Progenitor cell of endocrine pancreas (in vitro differentiated cells): Measurements from ENCODE around the gene CD300LG. TPM values are rescaled to one million over a fixed set of nuclear protein-coding genes. Genes with fewer than 3 reads are reported as not detected.
"Not testable (repeated sequence)": the region's sequence is repeated elsewhere in the genome, so short reads cannot be mapped to it uniquely, and the experiment has no call there.

ENCODE experiments used
- DNase-seq: peaks from one replicate; pipeline ENCODE4 v3.0.0; 2021; ENCODE audit warnings: low spot score; ENCODE audit not compliant: unreplicated experiment
- H3K27ac Mint-ChIP-seq: 2 replicates; pipeline ENCODE4 v1.8.0; 2021; ENCODE audit warnings: mild to moderate bottlenecking, moderate library complexity, mixed read lengths
- H3K27me3 Mint-ChIP-seq: 2 replicates; pipeline ENCODE4 v1.8.0; 2021; ENCODE audit warnings: mixed read lengths
- H3K36me3 Mint-ChIP-seq: 2 replicates; pipeline ENCODE4 v1.8.0; 2022; ENCODE audit warnings: mixed read lengths; ENCODE audit not compliant: insufficient read depth
- H3K4me1 Mint-ChIP-seq: 2 replicates; pipeline ENCODE4 v1.8.0; 2021; ENCODE audit warnings: low read depth, mixed read lengths
- H3K4me3 Mint-ChIP-seq: 2 replicates; pipeline ENCODE4 v1.8.0; 2021; ENCODE audit warnings: low read depth, mild to moderate bottlenecking, moderate library complexity, mixed read lengths
- H3K9me3 Mint-ChIP-seq: 2 replicates; pipeline ENCODE4 v1.8.0; 2021; ENCODE audit warnings: low read depth, mixed read lengths
- total RNA-seq: library from RNA; stranded (reverse); gene quantifications from 2 replicates; pipeline ENCODE4 v1.2.1, GENCODE V29; 2021
- TF ChIP-seq, protein P1 (sequence below): fragments of 200-600 bp; sonication (generic); IDR thresholded peaks from one replicate; pipeline ENCODE4 v1.5.0; 2021; ENCODE audit warnings: antibody characterized with exemption, mild to moderate bottlenecking; ENCODE audit not compliant: unreplicated experiment

Gene CD300LG
- total RNA-seq, 1 donor from 2014 or later, result not detected

DNA sequence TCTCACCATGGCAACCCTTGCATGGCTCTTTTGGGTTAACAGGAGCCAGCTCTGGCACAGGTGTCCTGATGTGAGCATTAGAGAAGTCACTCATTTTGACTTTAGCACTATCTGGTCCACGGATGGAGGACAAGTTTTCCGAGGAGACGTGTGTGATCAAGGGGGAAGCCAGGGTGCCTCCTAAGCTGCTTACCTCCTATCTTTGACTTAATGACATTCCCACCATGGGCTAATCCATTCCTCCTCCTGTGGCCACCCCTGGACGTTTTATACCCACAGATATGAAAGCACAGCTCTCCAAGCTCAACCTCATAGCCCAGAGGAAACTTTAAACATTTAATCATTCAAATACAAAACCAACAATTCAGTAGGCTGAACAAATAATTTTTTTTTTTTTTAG lies 41.6 kb downstream of the CD300LG start:
- Mint-ChIP-seq H3K27me3 (no peaks in the 10 kb centered on the region), H3K4me1 (peaks cover 2% of the 10 kb centered on the region), H3K4me3 (no peak overlapping the region), H3K36me3 (no peaks in the 10 kb centered on the region), H3K27ac (no peak overlapping the region), H3K9me3 (no peaks in the 10 kb centered on the region)
- DNase-seq, result no peak
- TF ChIP-seq, protein P1, sequence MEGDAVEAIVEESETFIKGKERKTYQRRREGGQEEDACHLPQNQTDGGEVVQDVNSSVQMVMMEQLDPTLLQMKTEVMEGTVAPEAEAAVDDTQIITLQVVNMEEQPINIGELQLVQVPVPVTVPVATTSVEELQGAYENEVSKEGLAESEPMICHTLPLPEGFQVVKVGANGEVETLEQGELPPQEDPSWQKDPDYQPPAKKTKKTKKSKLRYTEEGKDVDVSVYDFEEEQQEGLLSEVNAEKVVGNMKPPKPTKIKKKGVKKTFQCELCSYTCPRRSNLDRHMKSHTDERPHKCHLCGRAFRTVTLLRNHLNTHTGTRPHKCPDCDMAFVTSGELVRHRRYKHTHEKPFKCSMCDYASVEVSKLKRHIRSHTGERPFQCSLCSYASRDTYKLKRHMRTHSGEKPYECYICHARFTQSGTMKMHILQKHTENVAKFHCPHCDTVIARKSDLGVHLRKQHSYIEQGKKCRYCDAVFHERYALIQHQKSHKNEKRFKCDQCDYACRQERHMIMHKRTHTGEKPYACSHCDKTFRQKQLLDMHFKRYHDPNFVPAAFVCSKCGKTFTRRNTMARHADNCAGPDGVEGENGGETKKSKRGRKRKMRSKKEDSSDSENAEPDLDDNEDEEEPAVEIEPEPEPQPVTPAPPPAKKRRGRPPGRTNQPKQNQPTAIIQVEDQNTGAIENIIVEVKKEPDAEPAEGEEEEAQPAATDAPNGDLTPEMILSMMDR, result no peak

DNA sequence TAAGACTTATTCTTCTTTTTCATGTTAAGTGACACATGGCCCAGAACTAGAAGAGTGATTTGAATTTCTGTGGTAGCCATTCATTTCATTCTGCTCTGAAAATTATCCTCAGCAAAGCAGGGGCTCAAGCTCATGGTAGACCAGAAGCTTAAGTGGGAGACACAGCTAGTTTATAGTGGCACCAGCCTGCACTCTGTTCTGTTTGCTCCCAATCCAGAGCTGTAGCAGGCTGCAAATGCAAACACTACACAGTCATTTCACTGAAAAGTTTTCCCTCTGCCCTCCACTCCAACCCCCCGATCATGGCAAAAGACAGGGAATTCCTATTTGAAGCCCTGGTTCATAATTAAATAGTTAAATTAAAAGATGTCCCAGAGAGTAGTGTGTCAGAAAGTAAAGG lies 43.3 kb downstream of the CD300LG start:
- Mint-ChIP-seq H3K36me3 (no peaks in the 10 kb centered on the region), H3K27ac (no peak overlapping the region), H3K27me3 (no peaks in the 10 kb centered on the region), H3K4me1 (peaks cover 2% of the 10 kb centered on the region), H3K9me3 (no peaks in the 10 kb centered on the region), H3K4me3 (no peak overlapping the region)
- no peak for DNase-seq
- TF ChIP-seq, protein P1, result no peak

DNA sequence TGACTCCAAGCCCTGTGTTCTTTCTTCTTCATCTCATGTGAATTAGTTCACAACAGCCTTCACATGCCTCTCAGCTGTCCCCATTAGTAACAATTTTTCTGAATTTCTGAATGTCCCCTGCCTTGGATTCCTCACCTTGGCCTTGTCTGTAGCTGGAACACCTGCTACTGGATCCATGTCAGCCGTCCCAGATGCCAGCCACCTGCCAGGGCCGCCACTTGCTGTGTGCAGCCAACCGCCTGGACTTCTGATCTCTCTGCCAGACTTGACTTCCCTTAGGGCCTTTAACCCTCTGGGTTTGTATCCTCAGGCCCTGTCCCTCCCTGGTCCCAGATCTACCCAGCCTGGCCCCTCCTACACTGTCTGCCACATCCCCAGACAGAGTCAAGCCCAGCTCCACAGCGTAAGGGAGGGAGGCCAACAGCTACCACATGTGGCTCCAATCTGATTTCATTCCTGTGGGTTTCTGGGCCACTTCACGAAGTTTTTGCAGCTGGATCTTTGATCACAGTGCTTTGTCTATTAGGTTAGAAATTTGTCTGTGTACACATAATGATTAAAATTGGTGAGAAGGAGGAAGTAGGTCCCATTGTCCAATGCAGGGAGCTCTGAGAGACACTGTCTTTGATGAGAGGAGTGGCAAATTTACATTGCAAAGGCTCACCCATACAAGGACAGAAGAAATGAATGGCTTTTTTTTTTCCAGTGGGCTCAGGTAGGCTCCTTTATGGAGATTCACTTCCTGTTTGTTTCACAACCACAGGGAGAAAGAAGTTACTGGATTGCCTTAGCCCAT lies 45.1 kb downstream of the CD300LG start:
- Mint-ChIP-seq H3K4me1 (peaks cover 2% of the 10 kb centered on the region), H3K36me3 (no peaks in the 10 kb centered on the region), H3K27ac (peak overlapping the region; percentile 80), H3K4me3 (no peak overlapping the region), H3K9me3 (no peaks in the 10 kb centered on the region), H3K27me3 (peaks cover 8% of the 10 kb centered on the region)
- TF ChIP-seq, protein P1, result no peak
- no peak for DNase-seq

DNA sequence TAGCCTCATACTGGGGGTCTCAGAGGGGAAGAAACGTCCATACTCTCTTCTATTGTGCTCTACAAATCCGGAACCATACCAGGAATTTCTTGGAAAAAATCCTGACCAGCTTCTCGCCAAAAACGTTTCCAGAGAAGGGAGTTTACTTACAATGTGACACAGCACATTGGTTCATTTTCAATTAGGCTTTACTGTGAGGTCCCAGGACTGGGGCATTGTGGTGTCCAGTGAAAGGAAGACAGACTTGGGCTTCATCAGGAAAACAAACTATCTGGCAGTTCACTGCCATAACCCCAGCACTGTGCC lies 45.6 kb downstream of the CD300LG start:
- H3K4me1 Mint-ChIP-seq, result peaks cover 2% of the 10 kb centered on the region
- H3K27ac Mint-ChIP-seq, result no peak overlapping the region
- H3K4me3 Mint-ChIP-seq, result no peak overlapping the region
- TF ChIP-seq, protein P1, result no peak
- H3K36me3 Mint-ChIP-seq, result no peaks in the 10 kb centered on the region
- no peaks in the 10 kb centered on the region for H3K9me3 Mint-ChIP-seq
- H3K27me3 Mint-ChIP-seq, result peaks cover 11% of the 10 kb centered on the region
- DNase-seq, result no peak

DNA sequence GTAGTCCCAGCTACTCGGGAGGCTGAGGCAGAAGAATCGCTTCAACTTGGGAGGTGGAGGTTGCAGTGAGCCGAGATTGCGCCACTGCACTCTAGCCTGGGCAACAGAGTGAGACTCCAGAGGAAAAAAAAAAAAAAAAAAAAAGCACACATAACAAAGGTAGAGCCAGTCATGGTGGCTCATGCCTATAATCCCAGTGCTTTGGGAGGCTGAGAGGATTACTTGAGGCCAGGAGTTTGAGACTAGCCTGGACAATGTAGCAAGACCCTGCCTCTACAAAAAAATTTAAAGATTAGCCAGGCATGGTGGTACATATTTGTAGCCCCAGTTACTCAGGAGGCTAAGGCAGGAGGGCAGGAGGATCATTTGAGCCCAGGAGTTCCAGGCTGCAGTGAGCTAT lies 47.5 kb downstream of the CD300LG start:
- not testable (repeated sequence) for DNase-seq, H3K27ac Mint-ChIP-seq, H3K4me1 Mint-ChIP-seq, H3K36me3 Mint-ChIP-seq, H3K4me3 Mint-ChIP-seq, H3K9me3 Mint-ChIP-seq
- H3K27me3 Mint-ChIP-seq, result peaks cover 15% of the 10 kb centered on the region

DNA sequence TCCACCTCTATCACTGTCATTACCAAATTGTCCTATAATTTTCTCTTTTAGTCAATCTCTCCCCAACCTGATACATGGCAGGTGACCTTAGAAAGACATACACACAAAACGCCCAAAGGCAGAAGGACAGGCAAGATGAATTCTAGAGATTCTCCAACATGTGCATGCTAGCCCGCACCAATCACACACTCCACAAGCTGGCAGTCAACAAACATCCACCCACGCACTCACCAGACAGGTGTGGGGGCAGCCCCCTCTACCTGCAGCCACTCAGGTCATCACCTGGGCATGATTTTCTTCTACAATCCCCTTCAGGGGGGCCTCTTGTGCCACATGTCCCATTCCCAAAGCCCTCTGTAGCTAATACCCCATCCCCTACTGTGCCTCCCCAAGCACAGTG lies 50.9 kb downstream of the CD300LG start:
- no peak overlapping the region for H3K4me3 Mint-ChIP-seq

More for the DNA sequence above, 50.9 kb downstream of the CD300LG start:
- TF ChIP-seq, protein P1, result no peak
- no peak for DNase-seq
- no peaks in the 10 kb centered on the region for H3K36me3 Mint-ChIP-seq
- H3K27me3 Mint-ChIP-seq, result peaks cover 34% of the 10 kb centered on the region
- H3K4me1 Mint-ChIP-seq, result peaks cover 8% of the 10 kb centered on the region
- H3K27ac Mint-ChIP-seq, result no peak overlapping the region
- H3K9me3 Mint-ChIP-seq, result no peaks in the 10 kb centered on the region
